ENCODE results near the gene METTL1. TPM values are rescaled to one million over a fixed set of nuclear protein-coding genes. Genes with fewer than 3 reads are reported as not detected.

The METTL1 gene
- total RNA-seq, 3 donors from 2014 or later: 10.1 to 15.3 (median 10.6) TPM

DNA sequence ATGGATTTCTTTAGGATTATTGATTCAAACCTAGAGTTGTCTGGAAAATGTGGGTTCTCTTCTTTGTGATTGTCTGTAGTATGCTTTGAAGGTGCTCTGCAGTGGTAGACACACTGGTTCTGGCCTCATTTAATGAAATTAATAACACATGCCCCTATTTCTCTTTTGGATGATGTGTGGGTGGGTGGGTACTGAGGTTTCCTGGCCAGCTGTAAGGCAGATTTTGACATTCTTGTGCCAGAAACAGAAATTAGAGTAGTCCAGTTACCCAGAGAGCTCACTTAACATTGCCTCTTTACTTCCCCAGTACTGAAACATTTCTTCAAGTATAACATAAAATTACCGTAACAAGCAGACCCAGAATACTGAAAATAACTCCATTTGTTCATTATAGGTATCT is 25.1 kb upstream of the METTL1 start:
- ATAC-seq (no peak), DNase-seq (no peak)
- Histone ChIP-seq H3K36me3 (ENCODE audit: low read depth) (peaks cover under 1% of the 10 kb centered on the region), H3K9me3 (no peaks in the 10 kb centered on the region), H3K4me3 (no peak overlapping the region), H3K4me1 (ENCODE audit: low read depth) (no peaks in the 10 kb centered on the region)
- TF ChIP-seq, protein P1, sequence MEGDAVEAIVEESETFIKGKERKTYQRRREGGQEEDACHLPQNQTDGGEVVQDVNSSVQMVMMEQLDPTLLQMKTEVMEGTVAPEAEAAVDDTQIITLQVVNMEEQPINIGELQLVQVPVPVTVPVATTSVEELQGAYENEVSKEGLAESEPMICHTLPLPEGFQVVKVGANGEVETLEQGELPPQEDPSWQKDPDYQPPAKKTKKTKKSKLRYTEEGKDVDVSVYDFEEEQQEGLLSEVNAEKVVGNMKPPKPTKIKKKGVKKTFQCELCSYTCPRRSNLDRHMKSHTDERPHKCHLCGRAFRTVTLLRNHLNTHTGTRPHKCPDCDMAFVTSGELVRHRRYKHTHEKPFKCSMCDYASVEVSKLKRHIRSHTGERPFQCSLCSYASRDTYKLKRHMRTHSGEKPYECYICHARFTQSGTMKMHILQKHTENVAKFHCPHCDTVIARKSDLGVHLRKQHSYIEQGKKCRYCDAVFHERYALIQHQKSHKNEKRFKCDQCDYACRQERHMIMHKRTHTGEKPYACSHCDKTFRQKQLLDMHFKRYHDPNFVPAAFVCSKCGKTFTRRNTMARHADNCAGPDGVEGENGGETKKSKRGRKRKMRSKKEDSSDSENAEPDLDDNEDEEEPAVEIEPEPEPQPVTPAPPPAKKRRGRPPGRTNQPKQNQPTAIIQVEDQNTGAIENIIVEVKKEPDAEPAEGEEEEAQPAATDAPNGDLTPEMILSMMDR (IDR thresholded peaks at IDR 0.05): no peak
- intact Hi-C loops (cut with DNase I, micrococcal nuclease): no loop called here

DNA sequence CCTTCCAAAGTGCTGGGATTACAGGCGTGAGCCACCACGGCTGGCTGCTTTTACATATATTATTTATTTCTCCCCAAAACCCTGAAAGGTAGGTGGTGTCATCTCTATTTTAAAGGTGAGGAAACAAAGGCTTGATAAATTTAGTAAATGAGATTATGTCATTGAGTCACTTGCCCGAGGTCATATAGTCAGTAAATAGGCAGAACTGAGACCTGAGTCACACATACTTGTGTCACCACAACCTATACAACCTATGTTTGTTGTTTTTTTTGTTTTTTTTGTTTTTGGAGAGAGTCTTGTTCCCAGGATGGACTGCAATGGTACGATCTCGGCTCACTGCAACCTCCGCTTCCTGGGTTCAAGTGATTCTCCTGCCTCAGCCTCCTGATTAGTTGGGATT is 23.4 kb upstream of the METTL1 start:
- Histone ChIP-seq H3K4me3 (no peak overlapping the region), H3K9me3 (no peaks in the 10 kb centered on the region), H3K4me1 (ENCODE audit: low read depth) (no peaks in the 10 kb centered on the region), H3K36me3 (ENCODE audit: low read depth) (peaks cover 6% of the 10 kb centered on the region)
- intact Hi-C loops (cut with DNase I, micrococcal nuclease): no loop called here
- TF ChIP-seq, protein P1 (IDR thresholded peaks at IDR 0.05): no peak
- ATAC-seq (no peak), DNase-seq (no peak)

DNA sequence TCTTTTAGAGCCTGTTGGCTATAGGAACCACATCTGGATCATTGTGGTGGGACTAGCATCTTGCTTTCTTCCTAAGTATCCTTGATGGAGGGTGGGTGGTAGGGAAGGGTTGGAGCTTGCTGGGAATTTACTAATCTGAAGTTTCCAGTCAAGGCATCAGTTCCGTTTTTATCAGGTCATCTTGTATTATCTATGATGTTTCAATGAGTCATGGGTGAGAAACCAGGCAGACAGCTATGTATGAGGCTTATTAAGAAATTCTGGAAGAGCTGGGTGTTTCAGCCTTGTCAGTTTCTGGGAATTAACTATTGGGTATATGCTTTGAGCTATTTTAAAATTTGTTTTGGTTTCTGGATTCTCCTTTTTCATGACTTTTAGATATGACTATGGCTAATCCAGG is 22.0 kb upstream of the METTL1 start:
- no peaks in the 10 kb centered on the region for H3K4me1 ChIP-seq (ENCODE audit: low read depth)
- DNase-seq: no peak
- H3K9me3 ChIP-seq: no peaks in the 10 kb centered on the region
- TF ChIP-seq, protein P1 (IDR thresholded peaks at IDR 0.05): no peak
- no peak overlapping the region for H3K4me3 ChIP-seq
- ATAC-seq: no peak
- intact Hi-C loops (cut with DNase I, micrococcal nuclease): no loop called here
- peaks cover 6% of the 10 kb centered on the region for H3K36me3 ChIP-seq (ENCODE audit: low read depth)

DNA sequence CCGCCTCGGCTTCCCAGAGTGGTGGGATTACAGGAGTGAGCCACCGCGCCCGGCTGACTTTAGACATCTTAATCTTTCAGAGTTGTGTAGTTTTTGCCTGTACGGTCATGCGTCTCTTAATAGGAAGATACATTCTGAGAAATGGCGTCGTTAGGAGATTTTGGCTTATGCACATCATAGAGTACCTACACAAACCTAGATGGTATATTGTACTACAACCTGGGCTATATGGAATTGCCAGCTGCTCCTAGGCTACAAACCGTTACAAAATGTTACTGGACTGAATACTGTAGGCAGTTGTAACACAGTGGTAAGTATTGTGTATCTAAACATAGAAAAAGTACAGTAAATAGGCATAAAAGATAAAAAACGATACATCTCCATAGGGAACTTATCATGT is 12.0 kb upstream of the METTL1 start:
- H3K4me3 ChIP-seq: no peak overlapping the region

DNA sequence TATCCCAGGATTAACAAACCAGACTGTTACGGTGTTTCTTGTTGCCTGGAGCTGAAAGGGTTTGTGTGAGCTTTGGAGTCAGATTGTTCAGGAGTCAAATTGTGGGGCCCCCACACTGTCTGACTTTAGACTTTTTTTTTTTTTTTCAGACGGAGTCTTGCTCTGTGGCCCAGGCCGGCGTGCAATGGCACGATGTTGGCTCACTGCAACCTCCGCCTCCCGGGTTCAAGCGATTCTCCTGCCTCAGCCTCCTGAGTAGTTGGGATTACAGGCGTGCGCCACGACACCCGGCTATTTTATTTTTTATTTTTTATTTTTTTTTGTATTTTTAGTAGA is 11.5 kb upstream of the METTL1 start:
- Histone ChIP-seq H3K36me3 (ENCODE audit: low read depth) (peaks cover 10% of the 10 kb centered on the region), H3K9me3 (no peaks in the 10 kb centered on the region), H3K4me1 (ENCODE audit: low read depth) (peaks cover 10% of the 10 kb centered on the region), H3K4me3 (peak overlapping the region; percentile 75)
- ATAC-seq (no peak), DNase-seq (no peak)
- TF ChIP-seq, protein P1 (IDR thresholded peaks at IDR 0.05): no peak
- intact Hi-C loops (cut with DNase I, micrococcal nuclease): no loop called here

More for the DNA sequence above, 12.0 kb upstream of the METTL1 start:
- no peak for ATAC-seq
- intact Hi-C loops (cut with DNase I, micrococcal nuclease): no loop called here
- DNase-seq: no peak
- Histone ChIP-seq H3K9me3 (no peaks in the 10 kb centered on the region), H3K4me1 (ENCODE audit: low read depth) (peaks cover 10% of the 10 kb centered on the region), H3K36me3 (ENCODE audit: low read depth) (peaks cover 10% of the 10 kb centered on the region)
- TF ChIP-seq, protein P1 (IDR thresholded peaks at IDR 0.05): no peak
